ENCODE data around the gene COX6B2. TPM values are rescaled to one million over a fixed set of nuclear protein-coding genes. Genes with fewer than 3 reads are reported as not detected.

The COX6B2 gene
- total RNA-seq, 1 donor from 2014 or later = 0.31 TPM

DNA sequence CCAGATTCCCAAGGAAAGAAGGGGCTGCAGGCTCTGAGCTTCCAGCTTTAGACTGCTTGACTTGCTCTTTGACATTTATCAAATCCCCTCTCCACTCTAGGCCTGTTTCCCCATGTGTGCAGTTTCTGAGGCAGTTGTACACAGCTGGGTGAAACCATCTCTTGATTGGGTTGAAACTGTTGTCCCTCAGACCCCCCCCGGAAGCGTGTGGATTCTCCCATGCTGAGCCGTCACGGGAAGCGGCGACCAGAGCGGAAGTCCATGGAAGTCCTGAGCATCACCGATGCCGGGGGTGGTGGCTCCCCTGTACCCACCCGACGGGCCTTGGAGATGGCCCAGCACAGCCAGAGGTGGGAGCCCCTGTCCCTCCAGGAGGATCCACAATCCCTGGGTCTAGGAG is 51.0 kb downstream of the COX6B2 start:
- ATAC-seq (no peak), DNase-seq (ENCODE audit: low spot score) (no peak)
- intact Hi-C loops (cut with DNase I) = loop anchor here (5.0 kb wide), 1 partner anchor 79 kb away; the partner anchor contains the start of gene TMEM238

DNA sequence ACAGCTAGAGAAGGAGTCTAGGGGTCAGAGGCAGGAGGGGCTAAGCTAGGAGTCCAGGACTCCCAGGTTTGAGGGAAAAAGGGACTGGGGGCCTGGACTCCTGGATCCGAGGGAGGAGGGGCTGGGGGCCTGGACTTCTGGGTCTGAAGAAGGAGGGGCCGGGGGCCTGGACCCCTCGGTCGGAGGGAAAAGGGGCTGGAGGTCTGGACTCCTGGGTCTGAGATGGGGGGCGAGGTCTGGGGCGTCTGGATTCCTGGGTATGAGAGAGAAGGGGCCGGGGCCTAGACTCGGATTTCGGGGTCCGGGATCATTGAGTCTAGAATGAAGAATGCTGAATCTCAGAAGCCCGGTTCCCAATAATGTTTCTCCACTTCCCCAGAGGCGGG is 52.2 kb downstream of the COX6B2 start:
- intact Hi-C loops (cut with DNase I) = loop anchor here (5.0 kb wide), 1 partner anchor 80 kb away; the partner anchor contains the start of gene TMEM238
- ATAC-seq (no peak), DNase-seq (ENCODE audit: low spot score) (no peak)

DNA sequence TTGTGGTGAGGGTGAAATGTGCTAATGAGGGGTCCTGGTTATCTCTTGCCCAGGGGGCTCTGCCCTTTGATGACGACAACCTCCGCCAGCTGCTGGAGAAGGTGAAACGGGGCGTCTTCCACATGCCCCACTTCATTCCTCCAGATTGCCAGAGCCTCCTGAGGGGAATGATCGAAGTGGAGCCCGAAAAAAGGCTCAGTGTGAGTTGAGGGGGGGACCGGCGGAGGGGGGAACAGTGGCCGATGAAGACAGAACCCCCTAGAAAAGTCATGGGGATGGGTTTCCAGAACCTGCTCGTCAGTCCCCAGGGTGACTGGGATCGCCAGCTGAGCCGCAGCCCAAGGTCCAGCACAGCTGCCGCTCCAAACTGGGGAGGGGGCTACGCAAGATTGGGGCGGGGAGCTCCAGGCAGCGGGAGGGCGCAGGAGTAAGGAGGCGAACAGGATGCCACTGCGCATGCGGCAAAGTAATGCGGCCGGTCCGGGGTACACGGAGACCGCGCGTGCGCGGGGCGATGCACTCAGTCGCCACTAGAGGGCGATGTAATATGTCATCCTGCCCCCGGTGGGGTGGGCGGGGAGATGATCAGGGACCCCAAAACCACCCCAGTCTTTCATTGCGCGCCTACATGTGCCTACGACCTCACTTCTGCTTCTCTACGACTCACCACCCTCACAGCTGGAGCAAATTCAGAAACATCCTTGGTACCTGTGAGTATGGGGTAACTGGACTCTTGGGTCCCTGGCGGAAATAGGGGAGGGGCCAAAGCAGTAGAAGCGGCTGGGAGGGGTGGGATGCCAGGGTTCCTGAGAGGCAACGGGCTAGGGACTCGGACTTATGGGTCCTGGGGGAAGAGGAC is 52.8 kb downstream of the COX6B2 start:
- intact Hi-C loops (cut with DNase I) = loop anchor here (5.0 kb wide), 1 partner anchor 81 kb away; the partner anchor contains the start of gene TMEM238
- DNase-seq (ENCODE audit: low spot score) (peak; percentile 95), ATAC-seq (peak; percentile 93)

DNA sequence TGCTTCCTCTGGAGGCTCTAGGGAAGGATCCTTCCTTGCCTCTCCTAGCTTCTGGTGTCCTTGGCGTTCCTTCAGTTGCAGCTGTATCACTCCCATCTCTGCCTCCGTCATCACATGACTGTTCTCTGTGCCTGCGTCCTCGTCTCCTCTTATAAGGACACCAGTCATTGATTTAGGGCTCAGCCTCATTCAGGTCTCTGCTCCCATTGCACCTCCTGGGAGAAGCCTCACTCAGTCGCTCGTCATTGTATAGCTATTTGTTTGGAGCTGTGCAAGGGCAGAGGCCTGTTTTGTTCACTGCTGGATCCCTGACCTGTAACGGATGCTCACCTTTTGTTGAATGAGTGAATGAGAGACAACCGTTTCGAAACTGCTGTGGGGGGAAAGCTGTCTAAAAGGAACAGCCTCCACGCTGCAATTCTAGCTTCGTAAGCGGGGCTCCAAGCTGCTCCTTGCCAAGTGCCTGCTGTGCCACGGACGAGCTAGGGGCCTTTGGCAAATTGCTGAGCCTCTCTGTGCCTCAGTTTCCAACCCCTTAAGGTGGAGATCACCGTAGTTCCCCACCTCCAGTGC is 53.5 kb downstream of the COX6B2 start:
- ATAC-seq (no peak), DNase-seq (ENCODE audit: low spot score) (no peak)
- intact Hi-C loops (cut with DNase I) = loop anchor here (5.0 kb wide), 1 partner anchor 81 kb away; the partner anchor contains the start of gene TMEM238

DNA sequence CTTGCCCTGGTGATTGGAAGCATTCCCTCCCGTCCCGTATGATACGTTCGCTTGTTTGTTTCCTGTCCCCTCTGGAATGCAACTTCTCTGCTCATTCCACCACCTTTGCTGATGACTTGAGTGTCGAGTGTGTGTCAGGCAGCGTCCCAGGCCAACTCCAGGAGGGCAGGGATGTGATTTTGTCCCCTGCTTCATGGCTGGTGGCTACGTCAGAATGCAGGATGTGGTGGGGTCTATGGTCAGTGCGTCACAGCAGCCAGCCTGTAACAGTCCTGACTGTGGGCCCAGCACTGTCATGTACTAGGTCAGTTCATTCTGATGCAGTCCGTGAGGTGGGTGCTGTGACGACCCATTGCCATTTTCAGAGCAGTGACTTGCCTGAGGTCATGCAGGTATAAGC is 54.5 kb downstream of the COX6B2 start:
- no peak for DNase-seq (ENCODE audit: low spot score)
- intact Hi-C loops (cut with DNase I) = loop anchor here (5.0 kb wide), 1 partner anchor 82 kb away; the partner anchor contains the start of gene TMEM238
- ATAC-seq = no peak

Other genes with a start within 250 kb of the COX6B2 start
- gene PPP1R12C, start 237.1 kb downstream of the COX6B2 start, total RNA-seq = 112 TPM
- gene TNNT1, start 205.5 kb downstream of the COX6B2 start, total RNA-seq = 1.4 TPM
- gene TNNI3, start 197.0 kb downstream of the COX6B2 start, total RNA-seq = not detected
- gene DNAAF3, start 188.1 kb downstream of the COX6B2 start, total RNA-seq = 0.62 TPM
- gene SYT5, start 174.4 kb downstream of the COX6B2 start, total RNA-seq = not detected
- gene PTPRH, start 145.2 kb downstream of the COX6B2 start, total RNA-seq = 1.5 TPM
- gene TMEM86B, start 126.0 kb downstream of the COX6B2 start, total RNA-seq = 6.0 TPM
- gene PPP6R1, start 95.7 kb downstream of the COX6B2 start, total RNA-seq = 40.4 TPM
- gene HSPBP1, start 74.6 kb downstream of the COX6B2 start, total RNA-seq = 16.1 TPM
- 6.5 TPM for gene BRSK1, start 70.7 kb downstream of the COX6B2 start, total RNA-seq
- gene TMEM150B, start 29.4 kb downstream of the COX6B2 start, total RNA-seq = 5.1 TPM
- gene KMT5C, start 14.8 kb downstream of the COX6B2 start, total RNA-seq = 18.1 TPM
- gene GARIN5B, start 8.5 kb upstream of the COX6B2 start, total RNA-seq = not detected
- gene IL11, start 15.7 kb upstream of the COX6B2 start, total RNA-seq = 0.45 TPM
- not detected for gene TMEM190, start 22.1 kb upstream of the COX6B2 start, total RNA-seq
- gene TMEM238, start 29.6 kb upstream of the COX6B2 start, total RNA-seq = 2.9 TPM
- gene RPL28, start 31.2 kb upstream of the COX6B2 start, total RNA-seq = 902 TPM
- gene UBE2S, start 53.1 kb upstream of the COX6B2 start, total RNA-seq = 17.1 TPM
- 9.0 TPM for gene SHISA7, start 88.6 kb upstream of the COX6B2 start, total RNA-seq
- gene ISOC2, start 106.9 kb upstream of the COX6B2 start, total RNA-seq = 35.7 TPM
- not detected for gene C19orf85, start 110.0 kb upstream of the COX6B2 start, total RNA-seq
- 9.0 TPM for gene ZNF628, start 121.9 kb upstream of the COX6B2 start, total RNA-seq
- gene NAT14, start 130.5 kb upstream of the COX6B2 start, total RNA-seq = 11.5 TPM
- gene SSC5D, start 133.7 kb upstream of the COX6B2 start, total RNA-seq = 13.5 TPM
- gene SBK2, start 182.4 kb upstream of the COX6B2 start, total RNA-seq = not detected
- 0.53 TPM for gene SBK3, start 190.8 kb upstream of the COX6B2 start, total RNA-seq
- 14.3 TPM for gene ZNF579, start 226.1 kb upstream of the COX6B2 start, total RNA-seq
- 11.7 TPM for gene FIZ1, start 244.8 kb upstream of the COX6B2 start, total RNA-seq
- 18.9 TPM for gene ZNF524, start 245.6 kb upstream of the COX6B2 start, total RNA-seq